Stimulated activated CD8-positive, alpha-beta memory T cell treated with anti-CD3 and anti-CD28 coated beads, Interleukin-12 subunit alpha, Interleukin-12 subunit beta, amount 100 ng/mL, for 1 hour (primary cell): ENCODE measurements around the gene RASSF3.
"Not testable (repeated sequence)": the region's sequence is repeated elsewhere in the genome, so short reads cannot be mapped to it uniquely, and the experiment has no call there.

Source experiments
- DNase-seq: peaks from one replicate; pipeline ENCODE4 v3.0.0-alpha.2; 2020; ENCODE audit warnings: low read depth

The RASSF3 gene

GRCh38 chr12:64633011-64633939 is 23.0 kb downstream of the RASSF3 start:
- DNase-seq, result no peak

- DNase-seq, result no peak
Observed at GRCh38 chr12:64633940-64634337, 23.6 kb downstream of the RASSF3 start.

- DNase-seq, result no peak
Observed at GRCh38 chr12:64634508-64635092, 24.3 kb downstream of the RASSF3 start.

GRCh38 chr12:64635356-64635998 is 25.2 kb downstream of the RASSF3 start:
- DNase-seq, result no peak

GRCh38 chr12:64636856-64637255 is 26.6 kb downstream of the RASSF3 start:
- DNase-seq, result no peak

GRCh38 chr12:64639466-64639865 is 29.2 kb downstream of the RASSF3 start:
- no peak for DNase-seq

GRCh38 chr12:64646318-64646717 is 36.0 kb downstream of the RASSF3 start:
- DNase-seq, result no peak

GRCh38 chr12:64649487-64649886 is 39.2 kb downstream of the RASSF3 start:
- DNase-seq, result no peak

GRCh38 chr12:64650762-64651161 is 40.5 kb downstream of the RASSF3 start:
- DNase-seq, result no peak

- DNase-seq, result no peak
Observed at GRCh38 chr12:64652346-64652745, 42.1 kb downstream of the RASSF3 start.

- DNase-seq, result no peak
Observed at GRCh38 chr12:64653123-64653522, 42.8 kb downstream of the RASSF3 start.

- DNase-seq, result not testable (repeated sequence)
Observed at GRCh38 chr12:64653907-64654306, 43.6 kb downstream of the RASSF3 start.

- no peak for DNase-seq
Observed at GRCh38 chr12:64655141-64655540, 44.8 kb downstream of the RASSF3 start.

GRCh38 chr12:64656429-64656828 is 46.1 kb downstream of the RASSF3 start:
- DNase-seq, result no peak

- DNase-seq, result no peak
Observed at GRCh38 chr12:64658892-64659481, 48.7 kb downstream of the RASSF3 start.

GRCh38 chr12:64660237-64661018 is 50.1 kb downstream of the RASSF3 start:
- no peak for DNase-seq

- DNase-seq, result no peak
Observed at GRCh38 chr12:64663015-64663414, 52.7 kb downstream of the RASSF3 start.

- DNase-seq, result no peak
Observed at GRCh38 chr12:64665514-64665913, 55.2 kb downstream of the RASSF3 start.

GRCh38 chr12:64666054-64666914 is 56.0 kb downstream of the RASSF3 start:
- no peak for DNase-seq

GRCh38 chr12:64667793-64668192 is 57.5 kb downstream of the RASSF3 start:
- no peak for DNase-seq
